IPS-15b (cell line): ENCODE results near the gene FKBP5.
"Not testable (repeated sequence)": the region's sequence is repeated elsewhere in the genome, so short reads cannot be mapped to it uniquely, and the experiment has no call there.

Experiments
- H3K27me3 ChIP-seq: one replicate; pipeline ENCODE4 v1.6.1; 2013; ENCODE audit warnings: low read length; ENCODE audit not compliant: control insufficient read depth, insufficient read depth
- H3K36me3 ChIP-seq: one replicate; pipeline ENCODE4 v1.6.1; 2013; ENCODE audit warnings: low read length; ENCODE audit not compliant: control insufficient read depth, insufficient read depth
- H3K4me1 ChIP-seq: one replicate; pipeline ENCODE4 v1.6.1; 2013; ENCODE audit warnings: mild to moderate bottlenecking, low read length; ENCODE audit not compliant: control insufficient read depth, insufficient read depth
- H3K4me3 ChIP-seq: one replicate; pipeline ENCODE4 v1.5.1; 2013; ENCODE audit warnings: low read depth, low read length
- H3K9ac ChIP-seq: one replicate; pipeline ENCODE4 v1.6.1; 2013; ENCODE audit warnings: low read depth, mild to moderate bottlenecking, low read length
- H3K9me3 ChIP-seq: one replicate; pipeline ENCODE4 v1.6.1; 2013; ENCODE audit warnings: mild to moderate bottlenecking, low read length; ENCODE audit not compliant: control insufficient read depth, insufficient read depth

Gene FKBP5

DNA sequence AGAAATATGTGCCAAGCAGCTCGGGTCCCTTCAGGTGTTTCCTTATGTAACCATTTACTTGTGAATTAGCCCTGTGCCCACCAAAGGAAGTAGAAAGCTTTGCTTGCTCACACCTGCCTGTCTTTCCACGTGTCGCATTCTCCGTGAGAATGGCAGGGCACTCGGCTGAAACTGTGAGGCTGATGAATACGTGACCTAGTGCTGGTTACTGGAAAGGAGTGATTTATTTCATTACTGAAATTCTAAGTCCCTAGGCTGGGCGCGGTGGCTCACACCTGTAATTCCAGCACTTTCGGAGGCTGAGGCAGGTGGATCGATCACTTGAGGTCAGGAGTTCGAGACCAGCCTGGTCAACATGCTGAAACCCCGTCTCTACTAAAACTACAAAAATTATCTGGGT is 130.1 kb downstream of the FKBP5 start:
- Histone ChIP-seq H3K36me3 (no peaks in the 10 kb centered on the region), H3K27me3 (no peaks in the 10 kb centered on the region), H3K9me3 (no peaks in the 10 kb centered on the region), H3K4me1 (no peaks in the 10 kb centered on the region), H3K4me3 (no peak overlapping the region), H3K9ac (no peak overlapping the region)

DNA sequence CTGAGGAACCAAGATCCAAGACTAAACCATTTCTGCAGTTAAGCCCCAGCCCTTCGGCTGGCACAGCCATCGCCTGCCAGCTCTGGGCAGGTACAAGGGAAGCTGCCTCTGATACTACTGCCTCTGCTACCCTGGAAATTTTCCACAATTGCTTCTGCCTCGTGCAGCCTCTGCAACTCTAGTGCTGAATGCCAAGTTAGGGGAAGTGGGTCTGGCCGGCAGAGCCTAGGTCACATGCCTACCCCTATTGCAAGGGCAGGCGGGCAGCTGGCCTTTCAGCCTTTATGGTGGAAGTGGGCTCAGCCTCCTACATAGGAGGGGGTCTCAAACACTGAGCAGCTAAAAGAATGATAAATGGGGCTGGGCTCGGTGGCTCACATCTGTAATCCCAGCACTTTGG is 131.5 kb downstream of the FKBP5 start:
- Histone ChIP-seq H3K27me3 (no peaks in the 10 kb centered on the region), H3K4me3 (no peak overlapping the region), H3K9ac (no peak overlapping the region), H3K9me3 (no peaks in the 10 kb centered on the region), H3K36me3 (no peaks in the 10 kb centered on the region), H3K4me1 (no peaks in the 10 kb centered on the region)

DNA sequence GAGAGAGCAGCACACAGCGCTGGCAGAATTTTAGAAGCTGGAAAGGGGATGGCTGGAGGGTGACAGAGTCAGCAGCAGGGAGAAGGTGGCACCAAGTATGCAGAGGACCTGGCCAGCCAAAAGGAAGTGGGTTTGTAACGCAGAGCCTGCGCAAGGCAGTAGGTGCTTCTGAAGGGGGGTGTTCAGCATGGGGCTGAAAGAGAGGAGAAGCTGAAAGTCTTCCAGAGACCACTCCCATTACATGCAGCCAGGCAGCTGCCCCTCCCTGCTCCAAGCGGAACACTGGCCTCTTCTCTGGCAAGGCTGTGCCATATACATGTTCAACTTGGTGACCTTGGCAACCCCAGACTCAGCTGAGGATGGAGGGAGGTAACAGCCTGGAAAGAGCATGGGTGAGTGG is 133.9 kb downstream of the FKBP5 start:
- Histone ChIP-seq H3K9me3 (no peaks in the 10 kb centered on the region), H3K9ac (no peak overlapping the region), H3K4me1 (no peaks in the 10 kb centered on the region), H3K36me3 (no peaks in the 10 kb centered on the region), H3K27me3 (no peaks in the 10 kb centered on the region), H3K4me3 (no peak overlapping the region)

DNA sequence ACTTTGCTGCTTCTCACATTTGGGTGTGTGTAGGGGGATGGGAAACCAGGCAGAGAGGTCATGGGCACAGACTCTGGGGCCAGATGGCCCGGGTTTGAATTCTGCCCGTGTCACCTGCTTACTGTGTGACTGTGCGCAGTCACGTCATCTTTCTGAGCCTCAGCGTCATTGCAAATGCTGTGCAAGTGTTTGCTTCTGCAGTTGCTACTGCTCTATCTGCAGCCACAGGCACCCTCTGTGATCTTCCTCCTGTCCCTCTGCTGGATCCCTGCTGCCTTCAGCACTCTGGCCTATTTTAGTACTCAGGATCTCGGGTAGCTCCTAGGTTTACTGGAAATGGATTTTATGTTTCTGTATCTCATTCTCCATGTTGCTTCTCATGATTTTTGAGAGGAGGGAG is 135.4 kb downstream of the FKBP5 start:
- H3K9ac ChIP-seq: no peak overlapping the region
- H3K27me3 ChIP-seq: no peaks in the 10 kb centered on the region
- H3K9me3 ChIP-seq: no peaks in the 10 kb centered on the region
- no peak overlapping the region for H3K4me3 ChIP-seq
- H3K36me3 ChIP-seq: no peaks in the 10 kb centered on the region
- no peaks in the 10 kb centered on the region for H3K4me1 ChIP-seq

DNA sequence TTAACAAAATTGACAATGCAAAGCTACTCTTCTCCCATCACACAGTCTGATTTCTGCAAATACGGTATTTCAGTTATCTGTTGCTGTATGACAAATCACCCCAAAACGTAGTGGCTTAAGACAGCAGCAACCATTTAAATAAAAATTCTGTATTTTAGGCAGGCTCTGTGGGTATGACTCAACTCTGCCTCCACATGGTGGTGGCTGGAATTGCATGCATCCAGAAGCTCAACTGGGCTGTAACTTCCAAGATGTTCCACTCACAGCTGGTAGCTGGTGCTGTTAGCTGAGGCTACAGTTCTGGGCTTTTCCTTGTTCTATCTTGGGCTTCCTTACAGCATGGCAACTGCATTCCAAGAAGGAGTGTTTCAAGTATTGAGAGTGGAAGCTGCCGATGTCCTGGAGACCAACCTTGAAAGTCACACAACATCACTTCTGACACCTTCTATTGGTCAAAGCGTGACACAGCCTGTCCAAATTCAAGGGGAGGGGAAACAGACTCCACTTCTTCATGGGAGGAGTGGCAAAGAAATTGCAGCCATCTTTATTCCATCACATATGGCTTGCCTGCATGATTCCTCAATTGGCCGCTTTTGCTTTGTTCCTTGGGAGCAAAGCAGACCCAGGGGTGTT is 136.3 kb downstream of the FKBP5 start:
- no peaks in the 10 kb centered on the region for H3K36me3 ChIP-seq
- H3K27me3 ChIP-seq: no peaks in the 10 kb centered on the region
- H3K9ac ChIP-seq: no peak overlapping the region
- H3K4me1 ChIP-seq: no peaks in the 10 kb centered on the region
- H3K9me3 ChIP-seq: no peaks in the 10 kb centered on the region
- H3K4me3 ChIP-seq: no peak overlapping the region

DNA sequence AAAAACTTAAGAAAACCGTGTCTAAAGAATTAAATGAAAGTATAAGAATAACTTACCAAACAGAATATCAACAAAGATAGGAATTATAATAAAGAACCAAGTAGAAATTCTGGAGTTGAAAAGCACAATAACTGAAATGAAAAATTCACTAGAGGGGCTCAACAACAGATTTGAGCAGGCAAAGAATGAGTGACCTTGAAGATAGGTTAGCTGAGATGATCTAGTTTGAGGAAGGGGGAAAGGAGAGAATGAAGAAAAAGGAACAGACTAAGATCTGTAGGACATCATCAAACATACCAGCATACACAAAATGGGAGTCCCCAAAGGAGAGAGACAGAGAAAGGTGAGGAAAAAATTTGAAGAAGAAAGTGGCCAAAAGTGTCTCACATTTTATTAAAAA is 138.3 kb downstream of the FKBP5 start:
- Histone ChIP-seq H3K4me1 (no peaks in the 10 kb centered on the region), H3K9me3 (no peaks in the 10 kb centered on the region), H3K36me3 (no peaks in the 10 kb centered on the region), H3K4me3 (no peak overlapping the region), H3K9ac (no peak overlapping the region), H3K27me3 (no peaks in the 10 kb centered on the region)

DNA sequence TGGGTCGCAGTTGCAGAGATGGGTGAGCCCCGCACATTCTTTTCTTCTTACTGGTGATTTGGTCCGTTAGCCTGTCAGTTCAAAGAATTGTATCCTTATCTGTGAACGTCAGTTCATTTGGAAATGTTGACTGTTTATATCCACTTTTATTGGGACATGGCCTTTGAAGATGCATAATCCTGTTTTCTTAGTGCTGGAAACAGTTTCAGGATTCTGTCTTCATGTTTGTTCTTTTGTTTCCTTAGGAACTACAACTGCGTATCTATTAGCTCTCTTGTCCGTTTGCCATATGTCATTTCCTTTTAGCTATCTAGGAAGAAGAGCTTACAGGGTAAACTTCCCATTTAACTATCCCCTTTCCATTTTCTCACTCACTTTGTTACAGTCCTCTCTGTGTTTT is 141.0 kb downstream of the FKBP5 start:
- Histone ChIP-seq H3K4me1 (peaks cover 4% of the 10 kb centered on the region), H3K9me3 (no peaks in the 10 kb centered on the region), H3K27me3 (no peaks in the 10 kb centered on the region), H3K9ac (no peak overlapping the region), H3K36me3 (no peaks in the 10 kb centered on the region), H3K4me3 (no peak overlapping the region)

DNA sequence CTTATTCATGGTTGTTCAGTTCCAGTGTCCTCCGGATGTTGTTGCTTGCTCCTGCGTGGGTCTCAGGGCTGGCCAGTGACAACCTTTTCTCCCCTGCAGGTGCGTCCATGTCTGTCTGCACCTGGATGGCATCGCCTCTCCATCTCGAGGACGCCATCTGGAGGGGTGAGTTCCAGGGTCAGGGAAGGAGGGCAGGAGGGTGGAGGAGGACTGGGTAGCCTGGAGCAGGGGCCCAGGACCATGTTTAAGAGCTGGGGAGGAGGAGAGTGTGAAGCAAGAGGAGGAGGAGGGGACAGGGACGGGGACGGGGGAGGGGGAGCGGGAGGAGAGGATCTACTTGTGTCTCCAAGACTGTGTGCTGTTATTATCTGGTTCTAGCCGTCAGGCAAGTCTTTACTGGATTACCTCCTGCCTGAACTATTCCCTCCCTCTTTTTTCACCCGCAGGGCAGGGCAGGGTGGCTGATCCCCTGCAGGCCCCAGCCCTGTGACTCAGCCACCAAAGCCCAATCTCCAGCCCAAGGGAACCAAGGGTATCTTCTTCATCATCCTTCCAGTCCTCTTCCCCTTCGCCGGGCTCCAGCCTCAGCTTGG is 143.8 kb downstream of the FKBP5 start:
- Histone ChIP-seq H3K36me3 (no peaks in the 10 kb centered on the region), H3K4me3 (no peak overlapping the region), H3K27me3 (no peaks in the 10 kb centered on the region), H3K9ac (no peak overlapping the region), H3K9me3 (no peaks in the 10 kb centered on the region), H3K4me1 (peaks cover 4% of the 10 kb centered on the region)

DNA sequence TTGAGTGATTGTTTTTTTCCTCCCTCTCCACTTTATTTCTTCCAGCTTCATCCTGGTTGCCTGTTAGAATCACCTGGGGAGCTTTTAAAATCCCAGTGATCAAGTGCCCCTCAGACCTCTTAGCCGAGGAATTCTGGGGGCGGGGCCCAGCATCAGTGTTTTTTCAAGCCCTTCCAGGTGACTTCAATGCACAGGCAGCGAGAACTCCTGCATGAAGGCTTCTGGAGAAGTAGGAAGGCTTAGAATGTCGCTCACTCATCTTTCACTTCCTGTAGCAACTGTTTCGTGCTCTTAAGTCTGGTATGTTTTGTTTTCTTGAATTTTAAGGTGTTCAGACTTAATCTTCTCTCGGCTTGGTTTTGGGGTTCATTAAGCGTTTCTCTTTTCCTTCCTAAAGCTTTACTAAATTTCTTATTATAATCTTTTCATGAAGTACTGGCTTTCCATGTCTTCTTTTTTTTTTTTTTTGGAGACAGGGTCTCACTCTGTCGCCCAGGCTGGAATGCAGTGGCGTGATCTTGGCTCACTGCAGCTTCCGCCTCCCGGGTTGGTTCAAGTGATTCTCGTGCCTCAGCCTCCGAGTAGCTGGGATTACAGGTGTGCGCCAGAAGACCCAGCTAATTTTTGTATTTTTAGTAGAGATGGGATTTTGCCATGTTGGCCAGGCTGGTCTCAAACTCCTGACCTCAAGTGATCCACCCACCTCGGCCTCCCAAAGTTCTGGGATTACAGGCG is 145.1 kb downstream of the FKBP5 start:
- peaks cover 4% of the 10 kb centered on the region for H3K4me1 ChIP-seq
- no peaks in the 10 kb centered on the region for H3K36me3 ChIP-seq
- H3K27me3 ChIP-seq: no peaks in the 10 kb centered on the region
- H3K9ac ChIP-seq: no peak overlapping the region
- no peaks in the 10 kb centered on the region for H3K9me3 ChIP-seq
- H3K4me3 ChIP-seq: no peak overlapping the region

DNA sequence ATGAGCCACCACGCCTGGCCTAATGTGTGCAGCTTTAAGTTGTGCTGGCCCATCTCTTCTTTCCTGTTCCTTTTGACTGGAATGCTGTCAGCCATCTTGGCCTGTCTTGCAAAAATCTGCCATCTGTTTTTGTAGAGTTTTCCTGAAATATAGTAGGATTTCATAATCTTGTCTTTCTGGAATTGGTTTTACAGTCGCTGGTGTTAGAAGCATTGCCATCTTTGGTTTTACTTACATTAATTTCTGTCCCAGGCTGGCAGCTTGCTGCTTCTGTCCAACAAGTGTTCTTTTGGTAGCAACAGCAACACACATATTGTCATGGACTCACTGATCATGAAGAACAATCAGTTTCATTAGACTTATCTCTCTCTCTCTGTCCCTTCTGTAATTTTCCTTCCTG is 146.9 kb downstream of the FKBP5 start:
- Histone ChIP-seq H3K4me1 (peaks cover 4% of the 10 kb centered on the region), H3K27me3 (no peaks in the 10 kb centered on the region), H3K4me3 (no peak overlapping the region), H3K36me3 (no peaks in the 10 kb centered on the region), H3K9ac (no peak overlapping the region), H3K9me3 (no peaks in the 10 kb centered on the region)

DNA sequence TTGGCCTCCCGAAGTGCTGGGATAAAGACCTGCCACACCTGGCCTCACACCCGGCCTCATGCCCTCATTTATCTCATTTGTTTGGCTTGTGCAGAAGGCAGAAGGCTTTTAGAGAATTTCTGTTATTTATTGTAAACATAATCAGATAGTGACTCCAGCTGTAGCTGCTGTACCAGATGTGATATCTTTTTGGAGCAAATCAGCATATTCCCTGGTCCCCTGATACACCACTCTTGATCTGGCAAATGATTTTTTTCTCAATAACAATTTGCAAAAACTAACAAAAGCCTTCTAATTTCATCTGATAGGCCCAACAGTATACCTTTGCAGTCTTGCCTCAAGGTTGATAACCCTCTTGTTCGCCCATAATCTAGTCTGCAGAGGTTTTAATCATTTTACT is 149.5 kb downstream of the FKBP5 start:
- Histone ChIP-seq H3K36me3 (no peaks in the 10 kb centered on the region), H3K4me3 (no peak overlapping the region), H3K4me1 (peaks cover 4% of the 10 kb centered on the region), H3K9me3 (no peaks in the 10 kb centered on the region), H3K9ac (no peak overlapping the region), H3K27me3 (no peaks in the 10 kb centered on the region)

DNA sequence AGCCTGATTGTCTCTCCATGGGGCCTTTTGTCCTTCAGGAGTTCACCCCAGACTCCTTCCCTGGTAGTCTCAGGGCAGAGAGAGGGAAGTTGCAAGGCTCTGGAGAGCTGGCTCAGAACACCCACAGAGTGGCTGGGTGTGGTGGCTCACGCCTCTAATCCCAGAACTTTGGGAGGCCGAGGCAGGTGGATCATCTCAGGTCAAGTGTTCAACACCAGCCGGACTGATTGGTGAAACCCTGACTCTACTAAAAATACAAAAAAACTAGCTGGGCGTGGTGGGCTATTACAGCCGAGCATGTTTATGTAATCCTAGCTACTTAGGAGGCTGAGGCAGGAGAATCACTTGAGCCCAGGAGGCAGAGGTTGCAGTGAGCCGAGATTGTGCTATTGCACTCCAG is 152.9 kb downstream of the FKBP5 start:
- not testable (repeated sequence) for H3K9ac ChIP-seq, H3K4me1 ChIP-seq, H3K9me3 ChIP-seq, H3K36me3 ChIP-seq, H3K4me3 ChIP-seq, H3K27me3 ChIP-seq
